Neutrophil (primary cell): ENCODE measurements around the gene ERG.

Experiments
- H3K27ac ChIP-seq: fragments of 200-600 bp; sonication (generic); 2 replicates; pipeline ENCODE4 v1.5.1; 2016; ENCODE audit warnings: mild to moderate bottlenecking, moderate library complexity
- H3K27me3 ChIP-seq: fragments of 200-600 bp; sonication (generic); 2 replicates; pipeline ENCODE4 v1.6.0; 2016; ENCODE audit warnings: mild to moderate bottlenecking
- H3K36me3 ChIP-seq: fragments of 200-600 bp; sonication (generic); 2 replicates; pipeline ENCODE4 v1.5.1; 2017
- H3K4me1 ChIP-seq, 2 experiments: fragments of 200-600 bp in 1 of 2; sonication (generic) in 1 of 2; 1 replicate in 1 of 2; 2 replicates in 1 of 2; pipeline versions ENCODE4 v1.5.1 to v1.6.1; 2013 to 2016; ENCODE audit warnings: low read depth in 1 of 2, low read length in 1 of 2, mild to moderate bottlenecking in 1 of 2, moderate library complexity in 1 of 2; ENCODE audit not compliant: control insufficient read depth in 1 of 2, insufficient read depth in 1 of 2
- H3K4me3 ChIP-seq, 2 experiments: fragments of 200-600 bp in 1 of 2; sonication (generic) in 1 of 2; 1 replicate in 1 of 2; 2 replicates in 1 of 2; pipeline ENCODE4 v1.5.1; 2013 to 2016; ENCODE audit warnings: low read depth in 1 of 2, low read length in 1 of 2, mild to moderate bottlenecking in 1 of 2, moderate library complexity in 1 of 2
- H3K9me3 ChIP-seq: fragments of 200-600 bp; sonication (generic); 2 replicates; pipeline ENCODE4 v1.5.1; 2016
- CTCF ChIP-seq: fragments of 200-600 bp; sonication (generic); IDR thresholded peaks from 2 replicates; pipeline ENCODE4 v1.5.1; 2016; ENCODE audit warnings: antibody characterized with exemption

Gene ERG

GRCh38 chr21:38460171-38460742 lies 38.0 kb downstream of the ERG start:
- H3K36me3 ChIP-seq, result no peaks in the 10 kb centered on the region
- peak overlapping the region; percentile 24 for H3K27ac ChIP-seq
- H3K9me3 ChIP-seq, result no peaks in the 10 kb centered on the region
- H3K4me3 ChIP-seq, result no peak overlapping the region
- TF ChIP-seq CTCF, result no peak
- H3K27me3 ChIP-seq, result no peaks in the 10 kb centered on the region
- H3K4me1 ChIP-seq, result peaks cover 8 to 40% of the 10 kb centered on the region in 2 experiments

DNA sequence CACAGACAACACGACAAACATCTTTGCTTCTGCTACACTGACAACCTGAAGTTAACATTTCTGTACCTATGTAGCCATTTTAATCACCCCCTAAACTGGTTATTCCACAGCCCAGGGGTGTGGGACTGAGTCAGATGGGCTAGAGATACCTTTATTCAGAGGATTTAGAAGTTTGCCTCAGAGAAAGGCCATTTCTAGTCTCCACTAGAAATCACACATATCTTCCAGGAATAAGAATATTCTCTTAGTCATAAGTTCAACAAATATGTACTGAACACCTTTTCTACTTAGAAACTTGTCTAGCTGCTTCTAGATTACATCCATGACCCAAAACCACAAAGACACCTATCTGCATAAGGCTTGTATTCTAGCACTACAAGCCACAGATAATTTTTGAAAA lies 38.8 kb downstream of the ERG start:
- Histone ChIP-seq H3K9me3 (no peaks in the 10 kb centered on the region), H3K4me1 (peaks cover 8 to 40% of the 10 kb centered on the region in 2 experiments), H3K27ac (peak overlapping the region; percentile 24), H3K27me3 (no peaks in the 10 kb centered on the region), H3K4me3 (no peak overlapping the region), H3K36me3 (no peaks in the 10 kb centered on the region)
- TF ChIP-seq CTCF, result no peak

GRCh38 chr21:38455403-38455802 lies 42.9 kb downstream of the ERG start:
- Histone ChIP-seq H3K4me3 (no peak overlapping the region), H3K27me3 (no peaks in the 10 kb centered on the region), H3K9me3 (no peaks in the 10 kb centered on the region), H3K36me3 (no peaks in the 10 kb centered on the region), H3K27ac (peak overlapping the region; percentile 14), H3K4me1 (peaks cover 9 to 18% of the 10 kb centered on the region in 2 experiments)
- no peak for TF ChIP-seq CTCF

- peaks cover 9 to 12% of the 10 kb centered on the region in 2 experiments for H3K4me1 ChIP-seq
- no peak overlapping the region for H3K4me3 ChIP-seq
- no peak for TF ChIP-seq CTCF
- no peaks in the 10 kb centered on the region for H3K36me3 ChIP-seq
- no peaks in the 10 kb centered on the region for H3K27me3 ChIP-seq
- H3K9me3 ChIP-seq, result no peaks in the 10 kb centered on the region
- peak overlapping the region; percentile 22 for H3K27ac ChIP-seq
These were observed 43.6 kb downstream of the ERG start for GRCh38 chr21:38454702-38455101.

DNA sequence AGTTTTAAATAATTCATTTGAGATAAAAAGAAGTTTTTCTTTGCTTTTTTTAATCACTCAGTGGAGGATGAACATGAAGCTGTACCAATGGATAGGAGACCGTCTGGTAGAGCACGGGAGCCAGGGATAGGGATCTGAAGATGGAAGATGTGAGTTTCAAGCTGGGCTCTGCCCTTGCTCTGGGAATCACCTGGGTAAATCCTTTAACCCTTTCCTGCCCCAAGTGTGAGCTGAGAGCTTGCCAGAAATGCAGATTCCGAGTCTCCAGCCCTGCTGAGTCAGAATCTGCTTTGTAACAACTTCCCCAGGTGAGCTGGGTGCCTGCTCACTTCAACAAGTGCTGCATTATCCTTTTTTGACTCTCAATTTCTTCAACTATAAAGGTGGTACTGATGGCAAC lies 44.1 kb downstream of the ERG start:
- peaks cover 7 to 10% of the 10 kb centered on the region in 2 experiments for H3K4me1 ChIP-seq
- no peak overlapping the region for H3K4me3 ChIP-seq
- H3K9me3 ChIP-seq, result no peaks in the 10 kb centered on the region
- no peak for TF ChIP-seq CTCF
- H3K27me3 ChIP-seq, result no peaks in the 10 kb centered on the region
- peak overlapping the region; percentile 22 for H3K27ac ChIP-seq
- no peaks in the 10 kb centered on the region for H3K36me3 ChIP-seq
